H1 (cell line): ENCODE data around the gene MSI2. TPM values are rescaled to one million over a fixed set of nuclear protein-coding genes. Genes with fewer than 3 reads are reported as not detected.

ENCODE experiments used
- CHD2 ChIP-seq: IDR thresholded peaks from 2 replicates; pipeline ENCODE4 v1.6.1; 2012; ENCODE audit warnings: low read length, improper control_type of control experiment
- EZH2 ChIP-seq: fragments of 200-600 bp; sonication (generic); IDR thresholded peaks from 2 replicates; pipeline ENCODE4 v1.7.1; 2012; ENCODE audit warnings: low read depth, mild to moderate bottlenecking, moderate library complexity, low read length, inconsistent platforms; ENCODE audit not compliant: severe bottlenecking
- GABPA ChIP-seq: IDR thresholded peaks from 2 replicates; pipeline ENCODE4 v1.6.1; 2011; ENCODE audit warnings: mild to moderate bottlenecking, low read length, moderate library complexity, borderline replicate concordance; ENCODE audit not compliant: insufficient read depth
- SIRT6 ChIP-seq: IDR thresholded peaks from one replicate; pipeline ENCODE4 v1.7.1; 2012; ENCODE audit warnings: low read length, inconsistent platforms
- polyA plus RNA-seq, 7 experiments: library from polyadenylated mRNA; depleted of rRNA in 3 of 7; stranded (reverse) in 5 of 7; unstranded in 2 of 7; fragments of >200 nt in 5 of 7; fragments of 200-250 nt in 2 of 7; gene quantifications; 1 replicate in 5 of 7; 2 replicates in 1 of 7; 4 replicates in 1 of 7; pipeline versions ENCODE4 v1.2.1 to v1.2.3, GENCODE V29; 2011 to 2013; ENCODE audit warnings: missing spikeins in 2 of 7, mixed read lengths in 2 of 7
- total RNA-seq: library from RNA; stranded (reverse); fragmentation: NEBNext Ultra II Directional; extraction: Animal tissue kit (Norgen Biotek cat#: 25700); gene quantifications from 2 replicates; pipeline ENCODE4 v1.2.1, GENCODE V29; 2021
- TF ChIP-seq, protein P1 (sequence below): IDR thresholded peaks from 2 replicates; pipeline ENCODE4 v1.6.1; 2012; ENCODE audit warnings: low read length, inconsistent platforms

MSI2 gene
- total and polyA plus RNA-seq, 2 of the 8 experiments (the other 6 are each of a cell fraction or from before 2014, with no cell fraction given): 36.7 to 80.6 TPM

DNA sequence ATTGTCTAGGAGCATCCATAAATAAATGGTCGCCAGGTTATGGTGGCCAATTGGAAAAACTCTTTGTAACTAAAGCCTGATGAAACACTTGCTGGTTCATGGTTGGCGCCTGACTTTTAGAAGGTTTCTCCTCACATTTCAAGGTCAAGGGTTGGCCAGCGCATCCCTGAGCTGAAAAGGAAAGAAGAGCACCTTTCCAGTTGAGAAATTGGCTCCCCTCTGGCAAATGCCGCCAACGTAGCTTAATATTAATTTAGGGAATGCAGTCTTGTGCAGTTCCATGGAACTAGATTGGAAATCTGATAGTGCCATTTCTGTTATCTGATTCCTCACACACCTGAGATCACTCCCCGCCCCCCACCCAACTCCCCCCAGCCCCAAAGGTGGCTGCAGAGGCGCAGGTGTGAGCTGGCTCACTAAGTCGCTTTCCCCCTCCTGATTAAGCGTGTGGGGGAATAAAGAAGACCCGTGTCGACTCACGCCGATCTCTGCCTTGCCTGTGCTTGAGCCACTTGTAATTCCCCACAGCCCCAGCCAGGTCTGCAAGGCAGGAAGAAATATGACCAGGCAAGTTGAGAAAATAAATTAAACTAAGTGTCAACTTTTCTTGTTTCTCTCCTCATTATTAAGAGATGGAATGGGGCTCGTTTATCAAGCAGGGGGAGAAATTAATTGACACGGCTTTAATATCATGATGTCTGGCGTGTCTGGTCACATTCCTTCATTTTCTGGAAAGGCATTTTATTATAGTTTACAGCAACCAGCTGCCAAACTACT lies 331.1 kb downstream of the MSI2 start (continued):
- TF ChIP-seq CHD2: no peak
- no peak for TF ChIP-seq SIRT6
- TF ChIP-seq EZH2: no peak
- TF ChIP-seq, protein P1, sequence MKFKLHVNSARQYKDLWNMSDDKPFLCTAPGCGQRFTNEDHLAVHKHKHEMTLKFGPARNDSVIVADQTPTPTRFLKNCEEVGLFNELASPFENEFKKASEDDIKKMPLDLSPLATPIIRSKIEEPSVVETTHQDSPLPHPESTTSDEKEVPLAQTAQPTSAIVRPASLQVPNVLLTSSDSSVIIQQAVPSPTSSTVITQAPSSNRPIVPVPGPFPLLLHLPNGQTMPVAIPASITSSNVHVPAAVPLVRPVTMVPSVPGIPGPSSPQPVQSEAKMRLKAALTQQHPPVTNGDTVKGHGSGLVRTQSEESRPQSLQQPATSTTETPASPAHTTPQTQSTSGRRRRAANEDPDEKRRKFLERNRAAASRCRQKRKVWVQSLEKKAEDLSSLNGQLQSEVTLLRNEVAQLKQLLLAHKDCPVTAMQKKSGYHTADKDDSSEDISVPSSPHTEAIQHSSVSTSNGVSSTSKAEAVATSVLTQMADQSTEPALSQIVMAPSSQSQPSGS: no peak
- TF ChIP-seq GABPA: no peak
